ENCODE measurements around the gene LGALSL. TPM values are rescaled to one million over a fixed set of nuclear protein-coding genes. Genes with fewer than 3 reads are reported as not detected.

LGALSL gene
- total RNA-seq, result 0.64 and 1.3 TPM in 2 replicates

DNA sequence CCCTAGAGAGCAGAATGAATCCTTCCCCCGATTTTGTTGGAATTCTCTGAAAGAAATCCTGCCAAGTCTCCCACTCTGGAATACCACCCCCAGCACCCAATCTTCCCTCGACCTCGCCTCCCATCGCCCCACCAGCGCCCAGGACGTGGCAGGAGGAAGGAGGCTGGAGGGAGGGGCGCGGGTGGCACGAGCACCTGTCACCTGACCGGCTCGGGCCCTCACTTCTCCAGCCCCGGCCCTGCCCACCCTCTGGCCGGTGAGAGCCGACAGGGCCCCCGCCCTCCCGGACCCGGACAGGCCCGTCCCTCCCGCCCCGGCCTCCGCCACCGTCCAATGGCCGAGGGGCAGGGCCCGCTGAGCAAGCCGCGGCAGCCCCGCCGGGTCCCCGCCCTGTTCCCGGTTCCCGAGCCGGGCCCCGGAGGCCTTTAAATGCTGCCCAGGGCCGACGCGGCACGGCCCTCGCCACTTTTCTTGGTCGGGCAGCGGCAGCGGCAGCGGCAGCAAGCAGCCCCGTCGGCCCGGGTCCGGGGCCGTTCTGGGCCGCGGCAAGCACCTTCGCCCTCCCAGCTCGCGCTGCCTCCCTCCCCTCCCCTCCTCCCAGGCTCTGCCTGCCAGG is at the start of gene LGALSL:
TSS of gene LGALSL (plus strand) at position 393 of the 616 bp plus-strand sequence. CDS start 384 bp downstream, outside the sequence.
- intact Hi-C loops (cut with micrococcal nuclease), result no loop called here

DNA sequence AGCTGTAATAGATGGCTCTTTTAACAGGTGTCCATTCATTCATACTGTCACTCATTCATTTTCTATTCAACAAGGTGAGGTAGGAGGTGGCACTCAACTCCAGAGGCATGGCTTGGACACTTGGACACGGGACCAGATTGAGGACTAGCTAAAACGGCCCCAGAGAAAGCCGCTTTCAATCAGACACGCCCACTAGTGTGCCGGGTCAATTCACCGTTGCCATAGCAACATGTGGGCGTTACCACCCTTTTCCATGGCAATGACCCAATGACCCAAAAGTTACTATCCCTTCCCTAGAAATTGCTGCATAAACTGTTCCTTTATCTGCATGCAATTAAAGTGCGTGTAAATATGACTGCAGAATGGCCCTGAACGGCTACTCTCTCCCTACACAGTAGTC is 49.2 kb upstream of the LGALSL start:
- intact Hi-C loops (cut with micrococcal nuclease), result no loop called here

- intact Hi-C loops (cut with micrococcal nuclease), result no loop called here
These were observed 48.2 kb upstream of the LGALSL start for GRCh38 chr2:64405581-64406406.

GRCh38 chr2:64406407-64406774 is 47.6 kb upstream of the LGALSL start:
- intact Hi-C loops (cut with micrococcal nuclease), result no loop called here

DNA sequence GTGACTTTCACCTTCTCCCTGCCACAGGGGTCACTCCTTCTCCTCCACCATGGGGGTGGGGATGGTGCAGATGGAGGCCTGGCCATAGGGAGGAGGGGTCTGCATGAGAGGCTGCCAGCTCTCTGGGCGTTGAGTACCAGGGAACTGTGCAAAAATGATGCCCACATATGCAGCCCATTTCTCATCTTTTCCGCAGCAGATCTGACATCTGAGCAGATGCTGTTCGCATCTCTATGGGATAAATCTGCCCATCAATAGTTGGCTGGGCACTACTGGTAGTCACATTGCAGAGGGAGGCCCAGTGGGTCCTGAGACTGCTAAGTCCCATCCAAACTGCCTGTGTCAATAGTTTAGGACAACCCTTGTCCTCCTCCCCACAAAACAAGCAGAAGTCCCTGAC is 45.9 kb upstream of the LGALSL start:
- intact Hi-C loops (cut with micrococcal nuclease), result no loop called here

- intact Hi-C loops (cut with micrococcal nuclease), result no loop called here
These were observed 43.3 kb upstream of the LGALSL start for GRCh38 chr2:64410671-64411070.

DNA sequence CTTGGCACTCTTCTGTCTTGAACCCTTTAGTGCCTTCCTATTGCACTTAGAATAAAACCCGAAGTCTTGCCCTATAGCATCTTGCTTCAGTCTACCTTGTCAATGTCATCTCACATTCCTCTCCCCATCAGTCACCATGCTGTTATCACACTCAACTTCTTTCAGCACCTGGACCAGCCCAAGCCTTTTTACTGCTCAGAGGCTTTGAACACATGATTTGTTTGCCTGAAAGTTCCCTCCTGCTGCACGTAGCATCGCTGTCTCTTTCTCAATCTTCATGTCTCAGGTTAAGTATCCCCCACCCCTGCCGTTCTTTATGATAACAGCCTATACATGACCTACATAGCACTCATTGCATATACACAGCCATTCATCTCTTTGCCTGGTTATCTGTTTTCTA is 41.3 kb upstream of the LGALSL start:
- intact Hi-C loops (cut with micrococcal nuclease), result no loop called here

DNA sequence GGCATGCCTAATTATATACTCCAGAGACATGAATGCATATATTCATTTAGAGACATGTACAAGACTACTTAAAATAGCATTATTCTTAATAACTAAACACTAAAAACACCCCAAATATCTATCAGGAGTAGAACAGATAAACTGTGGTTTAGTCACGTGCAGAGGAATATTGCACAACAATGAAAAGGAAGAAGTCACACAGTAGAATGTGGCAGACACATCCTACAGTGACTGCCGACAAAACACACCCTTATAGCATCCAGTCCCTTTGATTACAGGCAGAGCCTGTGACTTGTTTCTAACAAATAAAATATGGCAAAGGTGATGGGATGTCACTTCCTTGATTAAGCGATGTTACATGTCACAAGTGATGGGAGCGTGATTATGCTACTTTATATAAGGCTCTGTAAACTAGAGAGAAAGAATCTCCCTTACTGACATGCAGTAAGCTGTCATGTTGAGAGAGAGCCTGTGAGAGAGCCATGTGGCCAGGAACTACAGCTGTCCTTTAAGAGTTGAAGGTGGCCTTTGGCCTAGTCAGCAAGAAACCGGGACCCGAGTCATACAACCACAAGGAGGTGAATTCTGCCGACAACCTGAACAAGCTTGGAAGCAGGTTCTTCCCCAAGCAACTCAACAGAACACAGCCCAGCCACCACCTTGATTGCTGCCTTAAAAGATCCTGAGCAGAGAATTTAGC is 39.1 kb upstream of the LGALSL start:
- intact Hi-C loops (cut with micrococcal nuclease), result no loop called here

GRCh38 chr2:64417624-64418023 is 36.3 kb upstream of the LGALSL start:
- intact Hi-C loops (cut with micrococcal nuclease), result no loop called here

GRCh38 chr2:64419596-64420165 is 34.3 kb upstream of the LGALSL start:
- intact Hi-C loops (cut with micrococcal nuclease), result no loop called here

DNA sequence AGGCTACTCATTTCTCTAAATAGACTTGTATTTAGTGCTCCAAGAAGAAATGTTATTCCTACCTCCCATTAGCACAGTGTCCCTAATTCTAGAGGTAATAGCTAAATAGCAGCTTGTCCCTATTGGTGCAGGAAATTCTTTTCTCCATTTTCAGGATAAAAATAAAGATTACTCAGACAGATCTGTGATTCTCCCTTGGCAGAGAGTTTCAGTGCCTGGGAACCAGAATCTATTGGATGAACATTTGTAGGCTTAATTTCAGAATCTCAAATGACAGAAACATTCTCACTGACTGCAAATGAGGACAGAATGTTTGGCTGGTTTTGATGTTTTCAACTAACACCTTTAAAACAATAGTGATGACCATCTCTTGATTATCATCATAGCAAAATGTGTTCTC is 33.3 kb upstream of the LGALSL start:
- intact Hi-C loops (cut with micrococcal nuclease), result no loop called here

GRCh38 chr2:64421201-64421600 is 32.8 kb upstream of the LGALSL start:
- intact Hi-C loops (cut with micrococcal nuclease), result no loop called here

DNA sequence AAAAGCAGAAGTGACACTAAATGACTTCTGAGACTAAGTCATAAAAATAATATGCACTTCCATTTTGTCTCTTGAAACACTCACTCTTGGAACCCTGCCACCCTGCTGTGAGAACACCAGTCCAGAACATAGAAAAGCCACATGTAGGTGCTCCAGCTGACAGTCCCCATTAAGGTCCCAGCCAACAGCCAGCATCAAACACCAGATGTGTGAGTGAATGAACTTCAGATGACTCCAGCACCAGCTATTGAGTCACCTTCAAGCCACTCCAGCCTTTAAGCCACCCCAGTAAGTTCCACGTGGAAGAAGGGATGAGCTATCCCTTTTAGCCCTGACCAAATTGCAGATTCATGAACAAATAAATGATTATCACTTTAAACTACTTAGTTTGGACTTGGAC is 31.5 kb upstream of the LGALSL start:
- intact Hi-C loops (cut with micrococcal nuclease), result no loop called here

GRCh38 chr2:64423303-64423702 is 30.7 kb upstream of the LGALSL start:
- intact Hi-C loops (cut with micrococcal nuclease), result no loop called here

DNA sequence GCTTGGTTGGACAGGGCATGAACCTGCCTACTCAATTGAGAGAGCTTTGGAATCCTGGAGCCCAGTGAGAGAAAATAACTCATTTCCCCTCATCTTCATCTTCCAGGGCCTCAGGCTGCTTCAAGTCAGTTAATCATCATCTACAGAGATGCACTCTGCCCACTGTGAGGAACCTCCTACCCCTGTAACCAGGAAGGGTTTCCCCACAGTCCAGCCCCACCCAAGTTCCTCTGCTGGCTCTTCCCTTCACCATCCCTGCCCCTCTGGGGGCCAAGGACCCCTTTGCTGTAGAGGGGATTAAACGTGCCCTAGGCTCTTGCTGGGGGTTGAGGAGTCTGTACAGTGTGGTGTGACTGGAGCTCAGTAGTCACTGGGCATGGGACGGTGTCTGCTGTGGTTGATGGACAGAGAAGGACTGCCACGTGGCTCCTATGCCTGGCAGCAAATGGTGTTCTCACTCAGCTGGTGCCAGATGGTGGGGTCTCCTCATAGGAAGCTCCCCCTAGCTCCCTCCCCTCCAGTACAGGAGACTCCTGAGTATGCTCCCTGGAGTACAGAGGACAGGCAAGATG is 29.5 kb upstream of the LGALSL start:
- intact Hi-C loops (cut with micrococcal nuclease), result no loop called here

- intact Hi-C loops (cut with micrococcal nuclease), result no loop called here
These were observed 27.6 kb upstream of the LGALSL start for GRCh38 chr2:64426183-64426952.

- intact Hi-C loops (cut with micrococcal nuclease), result no loop called here
These were observed 19.8 kb upstream of the LGALSL start for GRCh38 chr2:64434039-64434657.

GRCh38 chr2:64437883-64438282 is 16.1 kb upstream of the LGALSL start:
- intact Hi-C loops (cut with micrococcal nuclease), result no loop called here

DNA sequence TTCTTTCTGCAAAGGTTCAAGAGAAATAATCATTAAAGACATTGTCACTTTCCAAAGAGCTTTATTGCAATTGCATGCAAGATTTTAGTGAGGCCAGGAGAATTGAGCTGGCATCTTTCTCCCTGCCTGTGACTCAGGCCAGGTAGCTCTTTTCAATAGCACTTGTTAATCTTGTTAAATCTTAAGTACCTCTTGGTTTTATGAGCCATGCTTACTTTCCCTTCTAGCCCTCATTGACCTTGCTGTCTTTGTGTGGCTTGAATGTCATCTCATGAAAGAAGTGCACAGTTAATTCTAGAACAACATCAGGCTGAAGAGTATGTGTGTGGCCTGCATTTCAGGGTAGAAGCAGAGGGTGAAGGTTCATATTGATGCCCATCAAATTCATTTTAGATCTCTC is 14.8 kb upstream of the LGALSL start:
- intact Hi-C loops (cut with micrococcal nuclease), result no loop called here

DNA sequence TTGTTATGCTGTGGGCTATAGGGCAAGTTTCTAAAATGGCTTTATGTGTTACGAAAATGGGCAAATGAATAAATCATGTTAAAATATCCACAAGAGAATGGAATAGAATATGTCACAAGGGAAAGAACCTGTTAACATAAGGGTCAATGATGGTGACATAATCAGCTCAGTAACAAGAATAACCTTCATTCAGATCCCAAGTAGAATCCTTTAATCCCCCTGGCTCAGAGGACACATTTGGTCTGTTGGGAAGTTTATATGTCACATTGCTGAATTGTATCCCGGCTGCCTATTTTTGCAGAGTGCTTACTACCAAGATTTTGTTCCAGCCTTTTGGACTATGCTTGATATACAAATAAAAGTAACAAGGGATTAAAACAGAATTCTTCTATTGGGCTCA is 13.1 kb upstream of the LGALSL start:
- intact Hi-C loops (cut with micrococcal nuclease), result no loop called here

DNA sequence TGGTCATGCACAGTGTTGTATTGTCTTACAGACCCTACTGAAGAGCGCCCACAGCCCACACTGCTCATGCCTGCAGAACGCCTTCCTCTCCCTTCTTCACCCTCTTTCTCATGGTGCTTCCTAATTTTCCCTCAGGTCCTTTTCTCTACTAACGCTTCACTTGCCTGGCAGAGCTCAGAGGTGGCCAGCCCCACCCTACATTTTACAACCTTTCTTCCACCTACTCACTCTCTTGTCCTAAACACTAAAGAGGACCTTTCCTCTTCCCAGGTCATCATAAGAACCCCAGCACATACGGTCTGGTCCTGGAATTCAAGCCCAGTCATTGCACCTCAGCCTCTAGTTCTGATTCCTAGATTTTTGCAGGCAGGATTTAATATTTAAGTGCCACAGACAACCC is 11.7 kb upstream of the LGALSL start:
- intact Hi-C loops (cut with micrococcal nuclease), result no loop called here

Measured in T-helper 1 cell treated with Interleukin-12 subunit alpha and Interleukin-12 subunit beta and Interleukin-4 antibody, amounts not matched to agents 30 ng/mL and 1 ng/mL, for 36 hours (primary cell).